NOMO-1 (cell line): ENCODE data around the gene RNF144A.
A peak's percentile ranks its signal among the peaks of the same experiment; 100 is the strongest.

Experiments
- DNase-seq, 2 experiments: peaks; one replicate each; lab custom pipeline; 2025; ENCODE audit not compliant: unreplicated experiment in 2 of 2; lab: John Stamatoyannopoulos, UW

The RNF144A gene

GRCh38 chr2:6968319-6969100 lies 51.3 kb downstream of the RNF144A start:
- DNase-seq = no peak

- no peak for DNase-seq
Observed at GRCh38 chr2:6970551-6970950, 53.3 kb downstream of the RNF144A start.

GRCh38 chr2:6970976-6971480 lies 53.8 kb downstream of the RNF144A start:
- DNase-seq = no peak

GRCh38 chr2:6971502-6971901 lies 54.3 kb downstream of the RNF144A start:
- no peak for DNase-seq

GRCh38 chr2:6972067-6972710 lies 55.0 kb downstream of the RNF144A start:
- no peak for DNase-seq

GRCh38 chr2:6973895-6974545 lies 56.8 kb downstream of the RNF144A start:
- DNase-seq = no peak

- no peak for DNase-seq
Observed at GRCh38 chr2:6975988-6976387, 58.8 kb downstream of the RNF144A start.

GRCh38 chr2:6977113-6977741 lies 60.0 kb downstream of the RNF144A start:
- DNase-seq = no peak

GRCh38 chr2:6977786-6978185 lies 60.6 kb downstream of the RNF144A start:
- DNase-seq = no peak

- no peak for DNase-seq
Observed at GRCh38 chr2:6978991-6979390, 61.8 kb downstream of the RNF144A start.

GRCh38 chr2:6982449-6982848 lies 65.2 kb downstream of the RNF144A start:
- no peak for DNase-seq

- no peak for DNase-seq
Observed at GRCh38 chr2:6982934-6983589, 65.8 kb downstream of the RNF144A start.

- peak; percentile 58 to 77 for DNase-seq
Observed at GRCh38 chr2:6986301-6986911, 69.2 kb downstream of the RNF144A start.

GRCh38 chr2:6986912-6987361 lies 69.7 kb downstream of the RNF144A start:
- no peak for DNase-seq

- DNase-seq = no peak
Observed at GRCh38 chr2:6990871-6991270, 73.7 kb downstream of the RNF144A start.

- DNase-seq = no peak
Observed at GRCh38 chr2:6992794-6993228, 75.6 kb downstream of the RNF144A start.

GRCh38 chr2:6993229-6993640 lies 76.0 kb downstream of the RNF144A start:
- DNase-seq = no peak

- DNase-seq = peak in 1 of 2 experiments; percentile 11
Observed at GRCh38 chr2:6993936-6994335, 76.7 kb downstream of the RNF144A start.

- no peak for DNase-seq
Observed at GRCh38 chr2:6994536-6995128, 77.4 kb downstream of the RNF144A start.
